Measurements from ENCODE around the gene TYRP1. TPM values are rescaled to one million over a fixed set of nuclear protein-coding genes. Genes with fewer than 3 reads are reported as not detected.

TYRP1 gene
- total RNA-seq, 2 experiments from 2014 or later: not detected

DNA sequence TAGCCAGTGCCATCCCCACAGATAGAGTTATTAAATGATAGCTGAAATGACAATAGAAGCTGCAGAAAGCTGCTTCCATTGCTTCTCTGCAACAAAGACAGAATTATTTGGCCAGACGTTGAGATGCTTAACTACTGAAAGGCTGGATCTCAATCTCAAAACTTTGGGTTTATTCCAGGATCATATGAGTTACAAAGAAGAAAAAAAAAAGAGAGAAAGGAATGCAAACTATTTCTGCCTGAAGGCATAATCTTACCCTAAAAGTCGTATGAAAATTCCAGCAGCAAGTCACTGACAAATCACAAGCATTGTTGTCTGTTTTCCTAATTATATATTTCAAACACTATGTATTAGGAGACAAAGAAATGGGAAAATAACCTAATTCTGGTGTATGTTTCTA lies 12.8 kb upstream of the TYRP1 start:
- CTCF ChIA-PET (ENCODE audit: unreplicated experiment): no interaction called here

GRCh38 chr9:12680757-12681156 lies 12.4 kb upstream of the TYRP1 start:
- Histone ChIP-seq H3K4me1 (ENCODE audit: insufficient read depth, low read length, poor library complexity, severe bottlenecking) (no peaks in the 10 kb centered on the region), H3K9me3 (ENCODE audit: low read length) (no peaks in the 10 kb centered on the region), H2AFZ (ENCODE audit: low read length) (no peak overlapping the region), H3K27ac (ENCODE audit: low read depth, low read length, poor library complexity, severe bottlenecking) (no peak overlapping the region), H3K9me2 (ENCODE audit: insufficient read depth, low read length) (no peaks in the 10 kb centered on the region), H3K79me2 (ENCODE audit: insufficient read depth, low read depth, low read length) (no peaks in the 10 kb centered on the region), H3K4me2 (ENCODE audit: low read length) (no peak overlapping the region), H3K4me3 (ENCODE audit: low read depth, low read length, poor library complexity, severe bottlenecking) (no peak overlapping the region), H4K20me1 (ENCODE audit: insufficient read depth, low read length) (no peaks in the 10 kb centered on the region; the same call in 1 of the 2 replicates), H3K36me3 (ENCODE audit: insufficient read depth, low read length) (no peaks in the 10 kb centered on the region)
- TF ChIP-seq CTCF (conservative IDR thresholded peaks at IDR 0.05; ENCODE audit: low read length): no peak
- TF ChIP-seq EZH2phosphoT487 (IDR thresholded peaks at IDR 0.05; ENCODE audit: borderline replicate concordance, low read depth, low read length): no peak
- BruUV-seq (replicated peaks): no TSS peak
- no peak for DNase-seq (ENCODE audit: low spot score)
- POLR2A ChIA-PET: no interaction called here
- intact Hi-C loops (cut with micrococcal nuclease; ENCODE audit: unreplicated experiment): no loop called here
- CTCF ChIA-PET (ENCODE audit: unreplicated experiment): no interaction called here

More for the DNA sequence above, 12.8 kb upstream of the TYRP1 start:
- DNase-seq (ENCODE audit: low spot score): no peak
- POLR2A ChIA-PET: interaction anchor here (0.8 kb wide), 1 partner anchor 922 kb away, joined by 3 read pairs; no protein-coding TSS in a partner anchor
- no peaks in the 10 kb centered on the region for H3K4me1 ChIP-seq (ENCODE audit: insufficient read depth, low read length, poor library complexity, severe bottlenecking)
- no peak overlapping the region for H3K27ac ChIP-seq (ENCODE audit: low read depth, low read length, poor library complexity, severe bottlenecking)
- BruUV-seq (replicated peaks): no TSS peak
- no peak overlapping the region for H3K4me2 ChIP-seq (ENCODE audit: low read length)
- H3K4me3 ChIP-seq (ENCODE audit: low read depth, low read length, poor library complexity, severe bottlenecking): no peak overlapping the region
- no peaks in the 10 kb centered on the region; the same call in 1 of the 2 replicates for H4K20me1 ChIP-seq (ENCODE audit: insufficient read depth, low read length)
- no peaks in the 10 kb centered on the region for H3K9me2 ChIP-seq (ENCODE audit: insufficient read depth, low read length)
- no peak for TF ChIP-seq EZH2phosphoT487 (IDR thresholded peaks at IDR 0.05; ENCODE audit: borderline replicate concordance, low read depth, low read length)
- TF ChIP-seq CTCF (conservative IDR thresholded peaks at IDR 0.05; ENCODE audit: low read length): no peak
- H2AFZ ChIP-seq (ENCODE audit: low read length): no peak overlapping the region
- no peaks in the 10 kb centered on the region for H3K9me3 ChIP-seq (ENCODE audit: low read length)
- H3K36me3 ChIP-seq (ENCODE audit: insufficient read depth, low read length): no peaks in the 10 kb centered on the region
- intact Hi-C loops (cut with micrococcal nuclease; ENCODE audit: unreplicated experiment): no loop called here
- H3K79me2 ChIP-seq (ENCODE audit: insufficient read depth, low read depth, low read length): no peaks in the 10 kb centered on the region

GRCh38 chr9:12681620-12682019 lies 11.6 kb upstream of the TYRP1 start:
- H2AFZ ChIP-seq (ENCODE audit: low read length): no peak overlapping the region
- H3K4me3 ChIP-seq (ENCODE audit: low read depth, low read length, poor library complexity, severe bottlenecking): no peak overlapping the region
- ChIA-PET POLR2A (no interaction called here), CTCF (ENCODE audit: unreplicated experiment) (no interaction called here)
- intact Hi-C loops (cut with micrococcal nuclease; ENCODE audit: unreplicated experiment): no loop called here
- no peaks in the 10 kb centered on the region for H3K79me2 ChIP-seq (ENCODE audit: insufficient read depth, low read depth, low read length)
- H3K27ac ChIP-seq (ENCODE audit: low read depth, low read length, poor library complexity, severe bottlenecking): no peak overlapping the region
- no peaks in the 10 kb centered on the region for H3K36me3 ChIP-seq (ENCODE audit: insufficient read depth, low read length)
- H3K9me3 ChIP-seq (ENCODE audit: low read length): no peaks in the 10 kb centered on the region
- H4K20me1 ChIP-seq (ENCODE audit: insufficient read depth, low read length): no peaks in the 10 kb centered on the region; the same call in 1 of the 2 replicates
- no peak for DNase-seq (ENCODE audit: low spot score)
- BruUV-seq (replicated peaks): no TSS peak
- H3K4me1 ChIP-seq (ENCODE audit: insufficient read depth, low read length, poor library complexity, severe bottlenecking): no peaks in the 10 kb centered on the region
- H3K4me2 ChIP-seq (ENCODE audit: low read length): no peak overlapping the region
- no peak for TF ChIP-seq EZH2phosphoT487 (IDR thresholded peaks at IDR 0.05; ENCODE audit: borderline replicate concordance, low read depth, low read length)
- no peak for TF ChIP-seq CTCF (conservative IDR thresholded peaks at IDR 0.05; ENCODE audit: low read length)
- H3K9me2 ChIP-seq (ENCODE audit: insufficient read depth, low read length): no peaks in the 10 kb centered on the region
